ENCODE data around the gene VIPR2. TPM values are rescaled to one million over a fixed set of nuclear protein-coding genes. Genes with fewer than 3 reads are reported as not detected.

VIPR2 gene
- total and polyA plus RNA-seq, 2 experiments from 2014 or later: 2.2 to 2.4 TPM

DNA sequence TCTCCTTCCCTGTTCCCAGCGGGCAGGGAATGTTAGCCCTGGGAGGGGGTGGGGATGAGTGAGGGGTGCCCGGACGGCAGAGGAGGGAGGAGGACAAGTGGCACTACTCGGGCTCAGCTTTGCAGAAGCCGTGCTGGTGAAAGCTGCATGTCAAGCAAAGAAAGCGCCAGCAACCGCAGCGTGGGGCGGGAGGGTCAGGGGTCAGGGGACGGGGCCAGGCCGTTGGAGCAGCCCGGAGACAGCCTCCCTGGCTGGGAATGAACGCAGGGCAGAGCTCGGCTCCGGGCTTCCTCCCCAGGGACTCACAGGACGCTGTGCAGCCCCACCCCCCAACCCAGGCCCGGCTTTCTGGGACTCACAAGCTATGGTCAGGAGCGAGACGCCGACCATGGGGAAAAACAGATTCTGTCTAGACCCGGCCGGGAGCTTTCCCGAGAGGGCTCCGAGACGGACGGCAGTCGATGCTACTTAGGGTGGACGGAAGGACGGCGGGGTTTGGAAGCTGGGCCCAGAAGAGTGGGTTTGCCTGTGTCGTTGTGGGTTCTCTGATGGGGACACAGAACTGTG lies 113.4 kb downstream of the VIPR2 start:
- DNase-seq (ENCODE audit: low read depth in 1 of 2, low spot score in 1 of 2): peak in 1 of 2 donors; percentile 26
- Histone ChIP-seq H3K36me3 (no peaks in the 10 kb centered on the region), H3K4me1 (ENCODE audit: low read depth) (no peaks in the 10 kb centered on the region), H3K4me3 (no peak overlapping the region), H3K27me3 (no peaks in the 10 kb centered on the region), H3K27ac (no peak overlapping the region), H3K9me3 (ENCODE audit: low read depth) (no peaks in the 10 kb centered on the region)
- TF ChIP-seq, protein P1, sequence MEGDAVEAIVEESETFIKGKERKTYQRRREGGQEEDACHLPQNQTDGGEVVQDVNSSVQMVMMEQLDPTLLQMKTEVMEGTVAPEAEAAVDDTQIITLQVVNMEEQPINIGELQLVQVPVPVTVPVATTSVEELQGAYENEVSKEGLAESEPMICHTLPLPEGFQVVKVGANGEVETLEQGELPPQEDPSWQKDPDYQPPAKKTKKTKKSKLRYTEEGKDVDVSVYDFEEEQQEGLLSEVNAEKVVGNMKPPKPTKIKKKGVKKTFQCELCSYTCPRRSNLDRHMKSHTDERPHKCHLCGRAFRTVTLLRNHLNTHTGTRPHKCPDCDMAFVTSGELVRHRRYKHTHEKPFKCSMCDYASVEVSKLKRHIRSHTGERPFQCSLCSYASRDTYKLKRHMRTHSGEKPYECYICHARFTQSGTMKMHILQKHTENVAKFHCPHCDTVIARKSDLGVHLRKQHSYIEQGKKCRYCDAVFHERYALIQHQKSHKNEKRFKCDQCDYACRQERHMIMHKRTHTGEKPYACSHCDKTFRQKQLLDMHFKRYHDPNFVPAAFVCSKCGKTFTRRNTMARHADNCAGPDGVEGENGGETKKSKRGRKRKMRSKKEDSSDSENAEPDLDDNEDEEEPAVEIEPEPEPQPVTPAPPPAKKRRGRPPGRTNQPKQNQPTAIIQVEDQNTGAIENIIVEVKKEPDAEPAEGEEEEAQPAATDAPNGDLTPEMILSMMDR (IDR thresholded peaks at IDR 0.05; ENCODE audit: low read depth, low read length): no peak

DNA sequence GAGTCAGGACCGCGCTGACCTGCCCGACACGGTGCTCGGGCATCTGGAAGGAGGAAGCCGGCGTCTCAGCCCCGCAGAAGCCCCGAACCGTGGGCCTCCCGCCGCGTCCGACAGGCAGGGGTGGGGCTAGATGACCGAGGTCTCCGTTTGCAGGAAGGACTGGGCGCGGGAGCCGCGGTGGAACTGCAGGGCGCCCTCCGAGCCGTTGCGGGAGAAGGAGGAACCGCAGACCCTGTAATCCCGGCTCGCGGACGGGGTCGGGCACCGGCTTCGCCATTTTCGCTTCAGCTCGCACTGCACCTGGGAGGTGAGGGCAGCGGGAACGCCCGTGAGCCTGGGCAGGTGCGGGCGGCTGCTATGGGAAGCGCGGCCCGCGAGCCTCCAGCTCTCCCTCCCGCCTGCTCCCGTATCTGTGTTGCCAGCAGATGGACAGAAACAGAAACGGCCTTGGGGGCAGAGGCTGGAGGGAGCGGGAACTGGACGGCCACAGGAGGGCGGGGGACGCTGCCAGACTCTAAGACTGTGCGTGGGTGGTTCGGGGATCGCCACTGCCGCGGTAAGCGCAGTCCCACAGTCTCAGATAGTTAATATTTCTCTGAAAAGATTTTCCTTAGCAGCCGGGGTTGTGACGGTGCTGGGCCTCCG lies 114.1 kb downstream of the VIPR2 start:
- no peaks in the 10 kb centered on the region for H3K27me3 ChIP-seq
- H3K27ac ChIP-seq: no peak overlapping the region
- H3K4me3 ChIP-seq: peak overlapping the region; percentile 11
- peak; percentile 34 to 70 for DNase-seq (ENCODE audit: low read depth in 1 of 2, low spot score in 1 of 2)
- H3K9me3 ChIP-seq (ENCODE audit: low read depth): no peaks in the 10 kb centered on the region
- H3K36me3 ChIP-seq: no peaks in the 10 kb centered on the region
- TF ChIP-seq, protein P1 (IDR thresholded peaks at IDR 0.05; ENCODE audit: low read depth, low read length): peak; percentile 27
- no peaks in the 10 kb centered on the region for H3K4me1 ChIP-seq (ENCODE audit: low read depth)

DNA sequence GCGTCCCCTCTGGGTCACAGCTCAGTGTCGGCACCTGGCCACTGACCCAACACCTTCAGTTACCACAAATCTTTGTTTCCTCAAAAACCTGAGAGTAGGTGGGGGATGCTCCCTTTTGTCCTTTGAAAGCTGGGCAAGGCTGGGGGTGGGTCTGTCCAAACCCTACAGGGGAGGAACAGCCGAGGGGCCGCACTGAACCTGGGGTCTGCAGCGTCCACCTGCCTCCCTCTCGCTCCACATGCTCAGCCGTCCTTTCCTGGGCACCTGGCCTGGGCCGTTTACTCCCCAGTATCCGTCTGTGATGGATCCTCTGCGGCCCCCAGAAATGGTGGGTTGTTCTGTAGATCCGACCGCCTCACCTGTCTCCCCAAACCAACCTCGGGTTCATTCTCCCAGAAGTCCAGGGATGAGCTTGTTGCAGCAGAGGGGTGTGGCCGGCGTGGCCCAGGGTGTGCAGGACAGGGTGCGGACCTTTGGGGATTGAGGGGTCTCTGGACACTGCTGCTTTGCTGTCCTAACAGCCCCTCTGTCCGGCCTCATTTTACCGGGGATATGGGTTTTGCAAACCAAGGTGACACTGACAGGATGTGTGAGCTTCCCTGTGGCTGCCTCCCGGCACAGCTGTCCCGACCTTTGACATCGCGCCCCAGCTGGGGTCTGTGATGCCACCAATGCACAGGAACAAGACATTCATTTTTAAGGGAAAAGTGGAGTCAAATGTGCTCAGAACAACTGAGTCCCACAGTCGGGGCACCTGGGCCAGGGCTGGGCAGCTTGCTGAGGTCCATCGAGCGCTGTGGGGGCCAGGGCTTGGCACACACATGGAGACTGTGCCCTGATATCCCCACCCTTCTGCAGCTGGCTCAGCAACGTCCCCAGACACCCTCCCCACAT lies 115.9 kb downstream of the VIPR2 start:
- Histone ChIP-seq H3K36me3 (no peaks in the 10 kb centered on the region), H3K4me1 (ENCODE audit: low read depth) (no peaks in the 10 kb centered on the region), H3K27me3 (no peaks in the 10 kb centered on the region), H3K9me3 (ENCODE audit: low read depth) (no peaks in the 10 kb centered on the region), H3K27ac (no peak overlapping the region), H3K4me3 (no peak overlapping the region)
- TF ChIP-seq, protein P1 (IDR thresholded peaks at IDR 0.05; ENCODE audit: low read depth, low read length): no peak
- no peak for DNase-seq (ENCODE audit: low read depth in 1 of 2, low spot score in 1 of 2)

DNA sequence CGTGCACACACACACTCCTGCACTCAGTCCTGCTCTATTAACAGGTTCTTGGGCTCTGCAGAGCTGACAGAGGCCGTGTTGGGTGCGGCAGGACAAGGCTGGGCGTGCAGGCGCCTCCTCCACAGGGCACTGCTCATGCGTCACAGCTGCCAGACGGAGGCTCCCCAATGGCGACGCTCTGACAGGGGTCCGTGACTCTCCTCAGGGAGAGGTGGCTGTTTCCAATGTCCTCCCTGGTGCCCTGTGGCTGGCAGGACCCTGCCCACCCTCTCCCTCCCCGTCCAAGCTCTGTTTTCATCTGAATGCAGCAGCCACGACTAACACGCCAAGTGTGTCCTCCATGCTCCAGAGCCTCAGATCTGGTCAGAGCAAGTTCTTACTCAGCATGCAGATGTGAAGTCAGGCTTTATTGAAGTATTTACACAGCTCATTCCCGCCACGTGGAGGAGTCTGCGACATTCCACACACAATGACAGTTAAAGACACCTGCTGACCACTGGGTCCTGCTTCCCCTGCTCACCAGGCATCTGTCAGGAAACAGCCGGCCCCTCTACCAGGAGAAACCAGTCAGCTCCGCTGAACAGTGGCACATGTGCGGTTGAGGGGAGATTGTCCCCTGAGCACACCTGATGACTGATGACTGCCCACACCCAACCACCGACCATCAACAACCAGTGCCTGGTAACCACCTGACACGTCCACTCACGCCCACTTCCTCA lies 116.7 kb downstream of the VIPR2 start:
- H3K9me3 ChIP-seq (ENCODE audit: low read depth): no peaks in the 10 kb centered on the region
- DNase-seq (ENCODE audit: low read depth in 1 of 2, low spot score in 1 of 2): no peak
- no peak overlapping the region for H3K4me3 ChIP-seq
- no peaks in the 10 kb centered on the region for H3K27me3 ChIP-seq
- TF ChIP-seq, protein P1 (IDR thresholded peaks at IDR 0.05; ENCODE audit: low read depth, low read length): no peak
- H3K4me1 ChIP-seq (ENCODE audit: low read depth): no peaks in the 10 kb centered on the region
- H3K27ac ChIP-seq: no peak overlapping the region
- no peaks in the 10 kb centered on the region for H3K36me3 ChIP-seq

DNA sequence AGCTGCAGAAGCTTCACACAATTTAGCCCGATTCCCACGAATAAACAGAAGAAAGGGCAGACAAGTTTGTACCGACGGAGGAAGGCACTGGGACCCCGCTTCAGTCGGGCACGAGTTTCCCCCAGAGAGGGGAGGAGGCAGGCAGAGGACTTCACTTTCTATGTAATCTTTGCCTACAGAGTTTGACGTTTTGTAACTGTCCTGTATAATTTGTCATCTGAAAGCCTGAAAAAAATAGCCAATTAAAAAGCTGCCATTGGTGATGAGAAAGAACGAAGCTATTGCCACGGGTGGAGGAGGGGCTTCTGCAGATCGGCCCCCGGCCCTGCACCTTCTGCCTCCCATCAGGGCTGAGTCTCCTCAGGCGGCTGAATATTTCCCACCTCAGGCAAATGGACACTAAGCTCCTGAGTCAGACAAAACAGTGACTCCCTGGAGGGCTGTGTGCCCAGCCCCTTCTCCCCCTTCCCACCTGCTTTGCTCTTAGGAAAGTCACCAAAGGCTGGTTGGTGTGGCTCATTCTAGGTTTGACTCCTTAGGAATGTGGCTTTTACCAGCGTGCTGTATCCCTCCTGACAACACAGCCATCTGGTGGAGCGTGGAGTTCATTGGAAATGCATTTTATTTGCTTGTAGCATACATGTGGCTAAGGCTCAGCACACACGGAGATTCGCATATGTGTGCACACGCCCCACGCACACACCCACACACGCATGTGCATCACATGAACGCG lies 117.4 kb downstream of the VIPR2 start:
- Histone ChIP-seq H3K4me3 (no peak overlapping the region), H3K27ac (no peak overlapping the region), H3K4me1 (ENCODE audit: low read depth) (no peaks in the 10 kb centered on the region), H3K36me3 (no peaks in the 10 kb centered on the region), H3K27me3 (no peaks in the 10 kb centered on the region), H3K9me3 (ENCODE audit: low read depth) (no peaks in the 10 kb centered on the region)
- TF ChIP-seq, protein P1 (IDR thresholded peaks at IDR 0.05; ENCODE audit: low read depth, low read length): no peak
- DNase-seq (ENCODE audit: low read depth in 1 of 2, low spot score in 1 of 2): no peak

Measured in cardiac muscle cell (in vitro differentiated cells and primary cell).